DOHH2 (cell line): ENCODE data around the gene AQP7.
"Not testable (repeated sequence)": the region's sequence is repeated elsewhere in the genome, so short reads cannot be mapped to it uniquely, and the experiment has no call there.

Source experiments
- CTCF ChIP-seq: fragments of 200-600 bp; sonication (generic); IDR thresholded peaks from one replicate; pipeline ENCODE4 v1.5.1; 2014; ENCODE audit warnings: antibody characterized with exemption, mild to moderate bottlenecking, low read depth, low read length; ENCODE audit not compliant: poor library complexity, severe bottlenecking
- EZH2phosphoT487 ChIP-seq: fragments of 200-600 bp; sonication (generic); IDR thresholded peaks from 2 replicates; pipeline ENCODE4 v1.6.1; 2017; ENCODE audit warnings: borderline replicate concordance, mild to moderate bottlenecking, antibody characterized with exemption, low read length, moderate library complexity, mixed read lengths

GRCh38 chr9:33385536-33385935 is 16.8 kb downstream of the AQP7 start:
- TF ChIP-seq CTCF, EZH2phosphoT487: not testable (repeated sequence)
